Measurements from ENCODE around the gene PFKFB4. TPM values are rescaled to one million over a fixed set of nuclear protein-coding genes. Genes with fewer than 3 reads are reported as not detected.

Gene PFKFB4
- total RNA-seq, 1 experiment from 2014 or later: 12.3 TPM

- H3K9me3 Mint-ChIP-seq: peaks cover 8 to 10% of the 10 kb centered on the region in 2 experiments; a peak in 4 of 5 replicates
- no peak overlapping the region for H3K4ac ChIP-seq (ENCODE audit: low read depth, low read length)
- H2AK5ac ChIP-seq (ENCODE audit: insufficient read length, low read length): no peak overlapping the region
- H4K20me1 ChIP-seq (ENCODE audit: control insufficient read depth, insufficient read depth, insufficient read length): no peaks in the 10 kb centered on the region
- no peak overlapping the region for H2BK12ac ChIP-seq (ENCODE audit: insufficient read length, low read depth, low read length)
- no peak overlapping the region for H3T11ph ChIP-seq (ENCODE audit: low read length)
- H3K27ac Mint-ChIP-seq: no peak overlapping the region
- DNase-seq: no peak
- no CpG with 5 or more reads among the region's 6 CpGs for WGBS (ENCODE audit: extremely low coverage, insufficient read length, low lambda C conversion rate)
- peaks cover 11% of the 10 kb centered on the region for H3K23me2 ChIP-seq (ENCODE audit: insufficient read length, low read depth, low read length, poor library complexity, severe bottlenecking)
- peaks cover 4% of the 10 kb centered on the region; the same call in 1 of the 2 replicates for H3K4me1 ChIP-seq (ENCODE audit: insufficient read depth, low read length)
- H3K36me3 Mint-ChIP-seq (ENCODE audit: insufficient read depth in 1 of 3, low read depth in 3 of 3): peaks cover 16 to 23% (median 22%) of the 10 kb centered on the region in 3 experiments
- H2AFZ ChIP-seq (ENCODE audit: low read length): no peak overlapping the region
- peaks cover 36 to 37% of the 10 kb centered on the region in 2 experiments for H3K4me1 Mint-ChIP-seq
- no peak overlapping the region for H3K56ac ChIP-seq (ENCODE audit: insufficient read length, low read depth, low read length)
- H3K14ac ChIP-seq (ENCODE audit: insufficient read depth, low read length): no peak overlapping the region
- H3K18ac ChIP-seq (ENCODE audit: insufficient read length, low read depth, low read length): no peak overlapping the region
- H3K4me2 ChIP-seq (ENCODE audit: insufficient read depth, insufficient read length, low read length): peak overlapping the region; percentile 51
- H2BK15ac ChIP-seq (ENCODE audit: low read depth, low read length): no peak overlapping the region
- H4K5ac ChIP-seq (ENCODE audit: insufficient read length, low read depth, low read length): no peak overlapping the region
- no peak overlapping the region for H2BK120ac ChIP-seq (ENCODE audit: low read depth, low read length, poor library complexity, severe bottlenecking)
- H4K8ac ChIP-seq (replicated peaks; ENCODE audit: insufficient read length, low read depth, low read length): no peak overlapping the region
- peaks cover 8% of the 10 kb centered on the region for H3K27me3 Mint-ChIP-seq (ENCODE audit: low read depth)
- H3K9ac ChIP-seq (ENCODE audit: extremely low read depth, insufficient read length, low read length): no peak overlapping the region
- H3K4me3 Mint-ChIP-seq: peak overlapping the region; percentile 80 to 87; a peak in 4 of 5 replicates
- H3K9me3 ChIP-seq (ENCODE audit: control insufficient read depth, low read depth, low read length): no peaks in the 10 kb centered on the region
- H4K91ac ChIP-seq (ENCODE audit: insufficient read length, low read depth, low read length): no peak overlapping the region
- H3K27ac ChIP-seq (ENCODE audit: insufficient read length, low read depth, low read length): no peak overlapping the region
- H2BK5ac ChIP-seq (ENCODE audit: insufficient read length, low read length): no peak overlapping the region
- no peaks in the 10 kb centered on the region for H3K27me3 ChIP-seq (ENCODE audit: insufficient read depth, low read length)
- no peak overlapping the region for H2BK20ac ChIP-seq (ENCODE audit: low read depth, low read length, poor library complexity, severe bottlenecking)
- H3K79me2 ChIP-seq (ENCODE audit: insufficient read depth, low read length): peaks cover 1% of the 10 kb centered on the region; the same call in 1 of the 2 replicates
- no peak for TF ChIP-seq CTCF (conservative IDR thresholded peaks at IDR 0.05)
- no peak overlapping the region for H3K23ac ChIP-seq (ENCODE audit: insufficient read length, low read depth, low read length)
- H3K79me1 ChIP-seq (ENCODE audit: insufficient read depth, low read depth, low read length, poor library complexity, severe bottlenecking): no peaks in the 10 kb centered on the region
These were observed 53.9 kb downstream of the PFKFB4 start for GRCh38 chr3:48502728-48503168.
